ENCODE data around the gene PCSK2.

GRCh38 chr20:17461941-17462340 lies 235.1 kb downstream of the PCSK2 start:
- TF ChIP-seq POLR2AphosphoS5 (IDR thresholded peaks at IDR 0.05; ENCODE audit: low read depth, low read length) (no peak), POLR2A (IDR thresholded peaks at IDR 0.05; ENCODE audit: low read depth, low read length) (no peak), TAF1 (IDR thresholded peaks at IDR 0.05; ENCODE audit: borderline replicate concordance, low read depth, low read length) (no peak)
